B cell (primary cell): ENCODE results near the gene MYO10. TPM values are rescaled to one million over a fixed set of nuclear protein-coding genes. Genes with fewer than 3 reads are reported as not detected.

Experiments
- ATAC-seq: fragments of 200-7000 bp; cut with Tn5 transposase; one replicate; pipeline ENCODE4 v1.10.0; 2021; ENCODE audit warnings: low read depth, mild to moderate bottlenecking, moderate number of reproducible peaks, moderate library complexity
- CTCF ChIA-PET: fragments of 350-600 bp; sonication (Branson Sonifier 250); formaldehyde crosslinking; loops from one replicate; lab custom pipeline; 2021; ENCODE audit warnings: antibody characterized with exemption, inconsistent platforms; lab: Charles Lee
- POLR2A ChIA-PET: fragments of 350-600 bp; sonication (Branson Sonifier 250); formaldehyde crosslinking; loops from one replicate; lab custom pipeline; 2021; ENCODE audit warnings: antibody characterized with exemption; lab: Charles Lee
- DNase-seq: peaks from one replicate; pipeline ENCODE4 v3.0.0; 2013
- H2AFZ ChIP-seq: 2 replicates; pipeline ENCODE4 v1.6.1; 2012; ENCODE audit warnings: mild to moderate bottlenecking, low read depth, low read length; ENCODE audit not compliant: insufficient read depth, poor library complexity, severe bottlenecking
- H3K27ac ChIP-seq, 2 donors: 1 replicate in 1 of 2; 2 replicates in 1 of 2; pipeline ENCODE4 v1.5.1; 2012 to 2013; ENCODE audit warnings: low read length in 2 of 2, mild to moderate bottlenecking in 2 of 2, moderate library complexity in 1 of 2
- H3K27me3 ChIP-seq, 4 experiments: fragments of 200-600 bp in 1 of 4; sonication (generic) in 1 of 4; replicated peaks in 1 of 4; 1 replicate in 2 of 4; 2 replicates in 2 of 4; pipeline versions ENCODE4 v1.6.1 to v1.7.0; 2013 to 2016; ENCODE audit warnings: low read length in 3 of 4, mild to moderate bottlenecking in 2 of 4, mixed read lengths in 1 of 4, moderate library complexity in 1 of 4; ENCODE audit not compliant: insufficient read depth in 4 of 4, control insufficient read depth in 3 of 4; ENCODE audit errors: control extremely low read depth in 1 of 4
- H3K36me3 ChIP-seq, 2 experiments: replicated peaks in 1 of 2; 1 replicate in 1 of 2; 2 replicates in 1 of 2; pipeline versions ENCODE4 v1.6.1 to v1.7.1; 2013; ENCODE audit warnings: low read length in 1 of 2; ENCODE audit not compliant: insufficient read depth in 2 of 2, control insufficient read depth in 1 of 2; ENCODE audit errors: control extremely low read depth in 1 of 2, extremely low read depth in 1 of 2
- H3K4me1 ChIP-seq, 2 donors: fragments of 200-600 bp in 1 of 2; sonication (generic) in 1 of 2; 1 replicate in 1 of 2; 2 replicates in 1 of 2; pipeline versions ENCODE4 v1.5.1 to v1.6.1; 2013 to 2017; ENCODE audit warnings: low read length in 2 of 2; ENCODE audit not compliant: control insufficient read depth in 2 of 2, insufficient read depth in 2 of 2
- H3K4me2 ChIP-seq: replicated peaks from 2 replicates; pipeline ENCODE3; 2012; ENCODE audit warnings: mild to moderate bottlenecking, low read depth, low read length; ENCODE audit not compliant: poor library complexity, severe bottlenecking
- H3K4me3 ChIP-seq, 5 experiments: fragments of 200-600 bp in 1 of 5; sonication (generic) in 1 of 5; 1 replicate in 3 of 5; 2 replicates in 2 of 5; pipeline versions ENCODE4 v1.5.1 to v1.7.0; 2011 to 2016; ENCODE audit warnings: low read length in 4 of 5, mild to moderate bottlenecking in 4 of 5, low read depth in 2 of 5, control low read depth in 1 of 5, moderate library complexity in 1 of 5; ENCODE audit not compliant: insufficient read depth in 1 of 5; ENCODE audit errors: control extremely low read depth in 1 of 5, extremely low read depth in 1 of 5
- H3K79me2 ChIP-seq: fragments of 200-600 bp; sonication (generic); one replicate; pipeline ENCODE4 v1.6.0; 2016; ENCODE audit warnings: low read length; ENCODE audit not compliant: control insufficient read depth, insufficient read depth
- H3K9ac ChIP-seq: fragments of 200-600 bp; sonication (generic); 2 replicates; pipeline ENCODE4 v1.6.1; 2017; ENCODE audit warnings: mild to moderate bottlenecking, low read length, moderate library complexity
- H3K9me3 ChIP-seq, 3 donors: one replicate each; pipeline versions ENCODE4 v1.6.1 to v1.7.1; 2013; ENCODE audit warnings: low read length in 2 of 3; ENCODE audit not compliant: control insufficient read depth in 2 of 3, insufficient read depth in 1 of 3; ENCODE audit errors: control extremely low read depth in 1 of 3
- H4K20me1 ChIP-seq: 2 replicates; pipeline ENCODE4 v1.6.0; 2012; ENCODE audit warnings: mild to moderate bottlenecking, low read length; ENCODE audit not compliant: insufficient read depth, control insufficient read depth, poor library complexity, severe bottlenecking
- H3K27ac Mint-ChIP-seq: one replicate; pipeline ENCODE4 v1.8.0; 2021; ENCODE audit warnings: mixed read lengths
- H3K27me3 Mint-ChIP-seq: one replicate; pipeline ENCODE4 v1.8.0; 2021; ENCODE audit warnings: mixed read lengths
- H3K4me1 Mint-ChIP-seq: one replicate; pipeline ENCODE4 v1.8.0; 2021; ENCODE audit warnings: mixed read lengths
- H3K4me3 Mint-ChIP-seq: one replicate; pipeline ENCODE4 v1.8.0; 2021; ENCODE audit warnings: mixed read lengths
- H3K9me3 Mint-ChIP-seq: one replicate; pipeline ENCODE4 v1.8.0; 2022; ENCODE audit warnings: mixed read lengths; ENCODE audit not compliant: insufficient read depth
- EZH2 ChIP-seq: IDR thresholded peaks from 2 replicates; pipeline ENCODE4 v1.6.1; 2012; ENCODE audit warnings: borderline replicate concordance, low read depth, mild to moderate bottlenecking, moderate library complexity, low read length; ENCODE audit not compliant: insufficient read depth, poor library complexity, severe bottlenecking
- WGBS: methylation state at CpG from one replicate; pipeline ENCODE4 v1.1.5; 2013; ENCODE audit warnings: missing lambda C conversion rate; ENCODE audit not compliant: insufficient coverage; 5-methylcytosine and 5-hydroxymethylcytosine counted together
- intact Hi-C: fragments of 100-400 bp; cut with micrococcal nuclease; formaldehyde crosslinking; loops from one replicate; pipeline ENCODE4 v1.10.0; 2022
- polyA plus RNA-seq: library from polyadenylated mRNA; depleted of rRNA; stranded (reverse); fragments of >200 nt; gene quantifications from 2 replicates; pipeline ENCODE4 v1.2.3, GENCODE V29; 2012
- total RNA-seq, 2 donors: library from RNA; stranded (reverse); fragments of 120-200 nt in 1 of 2; gene quantifications; 1 replicate in 1 of 2; 2 replicates in 1 of 2; pipeline versions ENCODE4 v1.2.3 to v1.2.4, GENCODE V29; 2013 to 2022
- TF ChIP-seq, protein P1 (sequence below): fragments of 200-600 bp; IDR thresholded peaks from one replicate; pipeline ENCODE4 v1.8.0; 2022; ENCODE audit warnings: antibody characterized with exemption, mild to moderate bottlenecking

Gene MYO10
- total and polyA plus RNA-seq, 2 donors (not counting 1 experiment from before 2014, with no cell fraction given), result 0.10 TPM; not detected in 1

DNA sequence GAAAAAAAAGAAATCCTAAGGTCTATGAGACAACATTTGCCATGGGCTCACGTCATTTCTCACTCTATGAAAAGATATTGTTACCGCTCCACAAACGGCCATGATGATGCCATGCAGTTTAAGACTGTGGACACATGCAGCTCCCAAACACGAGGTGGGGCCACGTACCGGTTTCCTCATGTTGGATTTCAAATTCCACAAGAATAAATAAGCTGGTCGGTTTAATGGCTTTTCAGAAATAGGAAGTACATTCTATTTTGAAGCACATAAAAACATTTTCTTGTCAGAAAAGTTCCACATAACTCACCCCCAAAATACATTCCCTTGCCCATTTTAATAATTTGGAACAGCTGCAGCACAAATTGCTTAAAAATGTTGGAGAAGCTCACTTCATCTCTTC, 130.6 kb downstream of the MYO10 start:
- peaks cover 2% of the 10 kb centered on the region for H3K27me3 Mint-ChIP-seq
- no peak overlapping the region for H3K4me3 ChIP-seq
- no peaks in the 10 kb centered on the region for H4K20me1 ChIP-seq
- H3K27ac Mint-ChIP-seq, result no peak overlapping the region
- H3K4me1 Mint-ChIP-seq, result no peaks in the 10 kb centered on the region
- H3K9me3 Mint-ChIP-seq, result no peaks in the 10 kb centered on the region
- no peaks in the 10 kb centered on the region for H3K79me2 ChIP-seq
- no peak overlapping the region for H3K4me3 Mint-ChIP-seq
- TF ChIP-seq, protein P1, sequence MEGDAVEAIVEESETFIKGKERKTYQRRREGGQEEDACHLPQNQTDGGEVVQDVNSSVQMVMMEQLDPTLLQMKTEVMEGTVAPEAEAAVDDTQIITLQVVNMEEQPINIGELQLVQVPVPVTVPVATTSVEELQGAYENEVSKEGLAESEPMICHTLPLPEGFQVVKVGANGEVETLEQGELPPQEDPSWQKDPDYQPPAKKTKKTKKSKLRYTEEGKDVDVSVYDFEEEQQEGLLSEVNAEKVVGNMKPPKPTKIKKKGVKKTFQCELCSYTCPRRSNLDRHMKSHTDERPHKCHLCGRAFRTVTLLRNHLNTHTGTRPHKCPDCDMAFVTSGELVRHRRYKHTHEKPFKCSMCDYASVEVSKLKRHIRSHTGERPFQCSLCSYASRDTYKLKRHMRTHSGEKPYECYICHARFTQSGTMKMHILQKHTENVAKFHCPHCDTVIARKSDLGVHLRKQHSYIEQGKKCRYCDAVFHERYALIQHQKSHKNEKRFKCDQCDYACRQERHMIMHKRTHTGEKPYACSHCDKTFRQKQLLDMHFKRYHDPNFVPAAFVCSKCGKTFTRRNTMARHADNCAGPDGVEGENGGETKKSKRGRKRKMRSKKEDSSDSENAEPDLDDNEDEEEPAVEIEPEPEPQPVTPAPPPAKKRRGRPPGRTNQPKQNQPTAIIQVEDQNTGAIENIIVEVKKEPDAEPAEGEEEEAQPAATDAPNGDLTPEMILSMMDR, result no peak
- no peak for TF ChIP-seq EZH2
- H3K4me2 ChIP-seq, result no peak overlapping the region
- no peaks in the 10 kb centered on the region for H3K4me1 ChIP-seq
- ChIA-PET POLR2A (no interaction called here), CTCF (no interaction called here)
- no peak overlapping the region for H3K9ac ChIP-seq
- no peaks in the 10 kb centered on the region for H3K36me3 ChIP-seq
- no peak overlapping the region for H2AFZ ChIP-seq
- H3K27ac ChIP-seq, result no peak overlapping the region
- intact Hi-C loops, result no loop called here
- 90% methylated on average over 3 of the region's 7 CpGs for WGBS
- no peak for DNase-seq
- no peaks in the 10 kb centered on the region for H3K9me3 ChIP-seq
- ATAC-seq, result no peak
- H3K27me3 ChIP-seq, result no peaks in the 10 kb centered on the region

DNA sequence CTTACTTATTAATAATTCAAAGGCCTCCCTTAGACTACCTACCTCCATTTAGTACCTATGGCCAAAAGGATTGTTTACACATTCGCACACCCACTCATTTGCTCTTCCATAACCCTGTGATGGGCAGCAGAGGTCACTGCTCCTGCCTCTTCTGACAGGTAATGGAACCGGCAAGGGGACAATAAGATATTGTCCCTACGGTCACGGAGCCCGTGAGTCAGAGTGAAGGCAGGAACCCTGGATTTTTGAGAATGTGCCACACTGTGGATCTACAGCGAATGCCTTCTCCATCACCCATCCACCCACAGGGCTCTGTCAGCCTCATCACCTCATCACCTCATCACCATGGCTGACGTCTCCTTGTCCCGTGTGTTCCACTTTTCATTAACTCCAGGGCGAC, 132.3 kb downstream of the MYO10 start:
- H3K27me3 ChIP-seq, result no peaks in the 10 kb centered on the region
- DNase-seq, result no peak
- WGBS, result 97% methylated on average over 9 of the region's 9 CpGs
- Mint-ChIP-seq H3K4me1 (no peaks in the 10 kb centered on the region), H3K4me3 (no peak overlapping the region), H3K27ac (no peak overlapping the region), H3K27me3 (peaks cover 8% of the 10 kb centered on the region), H3K9me3 (no peaks in the 10 kb centered on the region)
- ChIA-PET CTCF (interaction anchor here (0.6 kb wide), 1 partner anchor 16 kb away, joined by 3 read pairs; no protein-coding TSS in a partner anchor), POLR2A (no interaction called here)
- no peak overlapping the region for H2AFZ ChIP-seq
- intact Hi-C loops, result no loop called here
- no peak overlapping the region for H3K4me3 ChIP-seq
- no peaks in the 10 kb centered on the region for H3K36me3 ChIP-seq
- H3K79me2 ChIP-seq, result no peaks in the 10 kb centered on the region
- H3K4me2 ChIP-seq, result no peak overlapping the region
- no peaks in the 10 kb centered on the region for H3K9me3 ChIP-seq
- H3K9ac ChIP-seq, result no peak overlapping the region
- H3K4me1 ChIP-seq, result no peaks in the 10 kb centered on the region
- H4K20me1 ChIP-seq, result no peaks in the 10 kb centered on the region
- no peak for TF ChIP-seq EZH2
- TF ChIP-seq, protein P1, result no peak
- no peak overlapping the region for H3K27ac ChIP-seq
- ATAC-seq, result no peak
